ENCODE data around the gene METTL24.

METTL24 gene

DNA sequence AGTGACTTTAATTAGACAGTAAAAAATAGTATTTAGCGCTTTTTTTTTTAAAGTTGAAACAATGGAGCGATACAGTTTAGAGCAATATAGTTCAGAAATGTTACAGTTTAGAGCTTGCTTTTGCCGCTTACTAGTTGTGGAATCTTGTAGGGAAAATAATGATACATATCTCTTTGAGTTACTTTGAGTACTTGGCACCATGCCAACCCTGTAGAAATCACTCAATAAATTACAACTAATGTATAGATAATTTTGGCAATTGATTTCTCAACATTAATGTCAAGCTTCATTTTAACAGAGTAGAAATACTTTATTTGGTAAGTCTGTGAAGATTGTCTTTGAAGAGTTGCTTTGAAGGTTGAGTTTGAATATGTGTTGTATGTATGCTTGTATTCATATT is 150.5 kb downstream of the METTL24 start:
- no peak for DNase-seq (ENCODE audit: low spot score)
- Histone ChIP-seq H3K27ac (no peak overlapping the region), H3K4me3 (no peak overlapping the region)
- TF ChIP-seq, protein P1, sequence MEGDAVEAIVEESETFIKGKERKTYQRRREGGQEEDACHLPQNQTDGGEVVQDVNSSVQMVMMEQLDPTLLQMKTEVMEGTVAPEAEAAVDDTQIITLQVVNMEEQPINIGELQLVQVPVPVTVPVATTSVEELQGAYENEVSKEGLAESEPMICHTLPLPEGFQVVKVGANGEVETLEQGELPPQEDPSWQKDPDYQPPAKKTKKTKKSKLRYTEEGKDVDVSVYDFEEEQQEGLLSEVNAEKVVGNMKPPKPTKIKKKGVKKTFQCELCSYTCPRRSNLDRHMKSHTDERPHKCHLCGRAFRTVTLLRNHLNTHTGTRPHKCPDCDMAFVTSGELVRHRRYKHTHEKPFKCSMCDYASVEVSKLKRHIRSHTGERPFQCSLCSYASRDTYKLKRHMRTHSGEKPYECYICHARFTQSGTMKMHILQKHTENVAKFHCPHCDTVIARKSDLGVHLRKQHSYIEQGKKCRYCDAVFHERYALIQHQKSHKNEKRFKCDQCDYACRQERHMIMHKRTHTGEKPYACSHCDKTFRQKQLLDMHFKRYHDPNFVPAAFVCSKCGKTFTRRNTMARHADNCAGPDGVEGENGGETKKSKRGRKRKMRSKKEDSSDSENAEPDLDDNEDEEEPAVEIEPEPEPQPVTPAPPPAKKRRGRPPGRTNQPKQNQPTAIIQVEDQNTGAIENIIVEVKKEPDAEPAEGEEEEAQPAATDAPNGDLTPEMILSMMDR (IDR thresholded peaks at IDR 0.05), result no peak

DNA sequence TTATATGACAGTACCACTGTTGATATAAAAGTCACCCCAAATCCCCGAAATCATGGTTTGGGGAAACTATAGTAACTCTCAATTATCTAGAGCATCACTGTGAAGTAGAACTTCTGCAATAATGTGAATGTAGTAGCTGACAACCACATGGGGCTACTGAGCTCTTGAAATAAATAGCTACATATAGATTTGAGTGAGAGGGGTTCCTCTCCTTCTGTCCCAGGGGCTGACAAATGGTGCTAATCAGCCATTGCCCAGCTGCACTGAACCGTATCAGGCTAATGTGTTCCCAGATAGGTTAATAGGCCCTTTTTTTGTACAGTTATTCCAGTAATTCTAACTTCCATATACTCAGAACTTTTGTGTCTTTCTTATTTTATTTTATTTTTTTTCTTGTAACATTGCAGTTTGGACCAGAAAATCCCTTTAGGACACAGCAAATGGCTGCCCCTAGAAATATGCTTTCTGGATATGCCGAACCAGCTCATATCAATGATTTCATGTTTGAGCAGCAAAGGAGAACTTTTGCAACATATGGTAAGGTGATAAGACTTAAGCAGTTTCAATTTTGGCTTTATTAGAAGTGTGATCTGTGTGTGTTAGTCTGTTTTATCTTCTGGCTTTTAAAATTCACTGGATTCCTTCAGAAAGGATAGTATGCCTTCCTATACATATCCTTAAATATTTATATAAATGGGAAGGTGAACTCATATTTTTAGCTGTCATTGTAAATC is 156.8 kb downstream of the METTL24 start:
- no peak for DNase-seq (ENCODE audit: low spot score)
- TF ChIP-seq, protein P1 (IDR thresholded peaks at IDR 0.05), result no peak
- Histone ChIP-seq H3K4me3 (no peak overlapping the region), H3K27ac (no peak overlapping the region)

DNA sequence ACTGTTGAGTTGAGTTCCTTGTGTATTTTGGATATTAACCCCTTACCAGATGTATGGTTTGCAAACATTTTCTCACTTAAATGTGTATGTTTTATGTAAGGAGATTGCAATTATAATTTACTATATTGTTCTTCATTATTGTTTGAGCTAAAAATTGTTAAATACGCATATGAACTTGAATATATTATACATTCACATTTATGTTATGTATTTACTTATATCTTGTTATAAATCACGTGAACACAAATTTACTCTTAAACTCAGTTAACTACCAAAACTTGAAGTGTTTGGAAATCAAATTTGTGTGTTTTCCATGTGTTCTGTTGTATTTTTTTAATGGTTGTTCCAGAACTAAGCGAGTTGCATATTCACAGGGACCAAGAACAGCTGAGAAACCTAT is 159.6 kb downstream of the METTL24 start:
- H3K4me3 ChIP-seq, result no peak overlapping the region
- no peak for DNase-seq (ENCODE audit: low spot score)
- TF ChIP-seq, protein P1 (IDR thresholded peaks at IDR 0.05), result no peak
- no peak overlapping the region for H3K27ac ChIP-seq

DNA sequence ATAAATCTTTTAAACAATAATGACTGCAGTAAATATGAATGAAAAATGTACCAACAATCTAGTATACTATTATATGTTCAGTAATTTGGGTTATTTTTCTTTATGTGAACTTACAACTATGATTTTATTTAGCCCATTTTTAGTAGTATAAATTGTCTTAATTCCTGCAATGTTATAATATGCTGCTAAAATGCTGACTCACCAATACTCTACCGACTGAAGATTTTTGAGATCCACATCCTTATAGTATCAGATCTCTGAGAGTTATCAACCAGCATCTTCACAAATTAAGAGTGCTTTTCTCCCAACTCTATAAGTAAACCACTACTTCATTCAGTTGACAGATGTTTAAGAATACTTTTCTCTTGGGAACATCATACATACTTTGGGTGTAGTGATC is 161.3 kb downstream of the METTL24 start:
- no peak overlapping the region for H3K27ac ChIP-seq
- no peak for DNase-seq (ENCODE audit: low spot score)
- TF ChIP-seq, protein P1 (IDR thresholded peaks at IDR 0.05), result no peak
- no peak overlapping the region for H3K4me3 ChIP-seq

DNA sequence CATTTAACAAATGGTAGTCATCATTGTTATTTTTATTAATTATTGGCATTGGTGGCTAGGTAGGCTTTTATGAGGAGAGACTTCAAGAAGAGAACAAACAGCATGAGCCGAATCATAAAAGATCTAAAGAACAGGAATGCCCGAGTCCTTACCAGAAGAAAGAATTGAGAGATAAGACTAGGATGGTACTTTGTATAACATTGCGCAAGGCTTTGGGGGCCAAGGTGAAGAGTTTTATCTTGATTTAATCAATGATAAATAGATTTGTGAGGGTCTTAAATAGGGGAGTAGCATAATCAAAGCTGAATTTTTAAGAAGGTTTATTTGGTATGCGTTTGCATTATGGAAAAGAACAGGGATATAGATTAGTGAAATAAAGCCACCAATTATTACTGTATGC is 162.5 kb downstream of the METTL24 start:
- Histone ChIP-seq H3K27ac (no peak overlapping the region), H3K4me3 (no peak overlapping the region)
- TF ChIP-seq, protein P1 (IDR thresholded peaks at IDR 0.05), result no peak
- no peak for DNase-seq (ENCODE audit: low spot score)

Measured in coronary artery (tissue), 2 donors.